Astrocyte of the spinal cord (primary cell): Measurements from ENCODE around the gene FSCN2.

Experiments used
- DNase-seq: peaks from one replicate; pipeline ENCODE4 v3.0.0; 2011; ENCODE audit warnings: low read depth, low spot score
- H3K4me3 ChIP-seq: 2 replicates; pipeline ENCODE4 v1.5.1; 2011; ENCODE audit warnings: low read depth, mild to moderate bottlenecking, low read length, moderate library complexity
- CTCF ChIP-seq: IDR thresholded peaks from 2 replicates; pipeline ENCODE4 v1.5.1; 2012; ENCODE audit warnings: low read depth, mild to moderate bottlenecking, low read length, inconsistent platforms
- in situ Hi-C: cut with HindIII; loops from 2 replicates; pipeline ENCODE4 v1.10.0; 2017; ENCODE audit warnings: low sequenced_read_pairs

The FSCN2 gene

GRCh38 chr17:81522491-81523401 is 5.4 kb upstream of the FSCN2 start:
- DNase-seq, result no peak
- in situ Hi-C loops, result no loop called here
- peak; percentile 53 for TF ChIP-seq CTCF
- no peak overlapping the region for H3K4me3 ChIP-seq

DNA sequence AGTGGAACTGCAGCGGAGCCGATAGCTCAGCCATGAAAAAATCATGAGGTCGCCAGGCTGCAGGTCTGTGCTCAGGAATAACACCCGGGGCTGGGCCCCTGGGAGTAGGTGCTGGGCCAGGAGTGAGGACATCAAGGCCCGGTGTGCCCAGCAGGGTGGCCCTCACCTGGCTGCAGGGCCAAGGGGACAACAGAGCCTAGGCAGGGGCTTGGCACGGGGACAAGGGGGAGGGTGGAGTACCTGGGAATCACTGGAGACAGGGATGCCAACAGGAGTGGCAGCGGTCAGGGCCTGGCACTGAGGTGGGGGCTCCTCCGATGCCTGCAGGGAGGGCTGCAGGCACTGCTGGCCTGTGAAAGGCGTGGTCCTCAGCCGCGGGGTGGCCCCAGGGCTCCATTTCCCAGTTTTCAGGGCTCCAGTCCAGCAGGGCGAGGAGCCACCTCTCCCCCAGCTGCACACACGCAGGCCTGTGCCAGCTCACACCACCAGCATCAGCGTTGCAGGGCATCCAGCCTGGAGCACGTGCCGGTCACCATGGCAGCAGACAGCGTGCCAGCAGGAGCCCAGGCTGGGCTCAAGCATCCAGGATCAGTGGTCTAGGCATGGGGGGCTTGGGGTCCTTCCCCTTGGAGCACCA is 4.7 kb upstream of the FSCN2 start:
- DNase-seq, result no peak

DNA sequence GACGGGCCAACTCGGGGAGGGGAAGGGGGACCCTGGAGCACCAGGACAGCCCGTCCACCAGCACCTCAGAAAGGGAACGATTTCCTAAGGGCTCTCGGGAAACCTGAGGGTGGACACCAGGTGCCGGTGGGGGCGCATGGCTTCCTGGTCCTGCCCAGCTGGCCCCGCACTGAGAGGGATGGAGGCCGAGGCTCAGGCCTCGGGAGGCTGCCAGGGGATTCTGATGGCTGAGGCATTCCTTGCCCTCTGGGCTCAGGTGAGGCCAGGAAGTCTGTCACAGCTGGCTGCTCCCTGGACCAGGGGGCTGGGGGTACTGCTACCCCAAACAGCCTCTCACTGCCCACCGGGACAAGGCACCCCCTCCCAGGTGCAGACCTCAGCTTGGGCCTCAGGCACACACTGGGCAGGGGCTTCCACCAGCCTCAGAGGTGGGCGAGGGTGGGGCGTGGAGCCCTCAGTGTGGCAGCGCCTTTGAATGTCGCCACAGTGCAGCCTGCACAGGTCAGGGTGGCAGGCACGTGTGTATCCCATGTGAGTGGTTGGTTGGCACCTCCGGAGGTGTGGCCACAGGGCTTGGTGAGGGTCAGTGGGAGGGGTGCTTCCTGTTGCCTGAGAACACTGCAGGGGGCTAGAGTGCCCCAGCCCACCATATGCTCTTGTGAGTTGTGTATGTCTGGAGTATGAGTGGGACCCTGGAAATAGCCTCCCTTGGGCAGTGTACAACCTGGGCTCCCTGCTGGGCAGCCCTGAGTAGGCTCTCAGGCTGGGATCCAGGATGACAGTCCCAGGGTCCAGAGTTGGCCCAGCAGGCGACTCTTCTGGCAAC is 3.9 kb upstream of the FSCN2 start:
- TF ChIP-seq CTCF, result no peak
- in situ Hi-C loops, result no loop called here
- H3K4me3 ChIP-seq, result no peak overlapping the region
- no peak for DNase-seq

More for the DNA sequence above, 4.7 kb upstream of the FSCN2 start:
- H3K4me3 ChIP-seq, result no peak overlapping the region
- in situ Hi-C loops, result no loop called here
- no peak for TF ChIP-seq CTCF

- in situ Hi-C loops, result no loop called here
- H3K4me3 ChIP-seq, result no peak overlapping the region
- no peak for TF ChIP-seq CTCF
- no peak for DNase-seq
Observed at GRCh38 chr17:81524865-81525159, 3.4 kb upstream of the FSCN2 start.

- in situ Hi-C loops, result no loop called here
- DNase-seq, result no peak
- no peak overlapping the region for H3K4me3 ChIP-seq
- TF ChIP-seq CTCF, result no peak
Observed at GRCh38 chr17:81526662-81527571, 1.3 kb upstream of the FSCN2 start.

DNA sequence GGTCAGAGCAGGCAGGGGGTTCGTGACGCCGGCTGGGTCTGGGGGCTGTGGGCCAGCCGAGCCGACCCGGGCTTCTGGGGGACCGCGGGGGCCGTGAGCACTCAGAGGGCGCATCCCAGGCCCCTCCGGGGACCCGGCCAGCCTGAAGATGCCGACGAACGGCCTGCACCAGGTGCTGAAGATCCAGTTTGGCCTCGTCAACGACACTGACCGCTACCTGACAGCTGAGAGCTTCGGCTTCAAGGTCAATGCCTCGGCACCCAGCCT is 140 bp downstream of the FSCN2 start:
- in situ Hi-C loops, result no loop called here
- no peak overlapping the region for H3K4me3 ChIP-seq
- no peak for DNase-seq
- no peak for TF ChIP-seq CTCF
